Measurements from ENCODE around the gene SCD5. TPM values are rescaled to one million over a fixed set of nuclear protein-coding genes. Genes with fewer than 3 reads are reported as not detected.

Gene SCD5
- total and polyA plus RNA-seq, 2 of the 8 experiments (the other 6 are each of a cell fraction or from before 2014, with no cell fraction given) = 0.92 to 1.2 TPM

DNA sequence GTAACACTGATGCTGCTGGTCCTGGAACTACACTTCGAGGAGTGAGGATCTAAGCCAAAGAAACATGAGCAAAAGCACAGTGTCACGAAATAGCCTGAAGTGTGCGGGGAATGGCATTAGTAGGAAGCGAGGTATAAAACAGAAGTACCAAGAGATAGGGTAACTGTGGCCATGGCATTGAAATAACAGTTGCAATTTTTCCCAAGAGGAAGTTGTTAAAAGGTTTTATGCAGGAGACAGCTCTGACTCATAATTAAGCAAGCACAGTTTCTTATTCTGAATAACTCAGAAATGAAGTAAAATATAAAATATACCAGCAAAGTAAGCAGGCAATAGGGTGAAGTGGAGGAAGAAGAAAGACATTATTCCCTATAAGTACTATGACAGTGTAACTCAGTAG is 146.5 kb downstream of the SCD5 start (continued):
- TF ChIP-seq, protein P1, sequence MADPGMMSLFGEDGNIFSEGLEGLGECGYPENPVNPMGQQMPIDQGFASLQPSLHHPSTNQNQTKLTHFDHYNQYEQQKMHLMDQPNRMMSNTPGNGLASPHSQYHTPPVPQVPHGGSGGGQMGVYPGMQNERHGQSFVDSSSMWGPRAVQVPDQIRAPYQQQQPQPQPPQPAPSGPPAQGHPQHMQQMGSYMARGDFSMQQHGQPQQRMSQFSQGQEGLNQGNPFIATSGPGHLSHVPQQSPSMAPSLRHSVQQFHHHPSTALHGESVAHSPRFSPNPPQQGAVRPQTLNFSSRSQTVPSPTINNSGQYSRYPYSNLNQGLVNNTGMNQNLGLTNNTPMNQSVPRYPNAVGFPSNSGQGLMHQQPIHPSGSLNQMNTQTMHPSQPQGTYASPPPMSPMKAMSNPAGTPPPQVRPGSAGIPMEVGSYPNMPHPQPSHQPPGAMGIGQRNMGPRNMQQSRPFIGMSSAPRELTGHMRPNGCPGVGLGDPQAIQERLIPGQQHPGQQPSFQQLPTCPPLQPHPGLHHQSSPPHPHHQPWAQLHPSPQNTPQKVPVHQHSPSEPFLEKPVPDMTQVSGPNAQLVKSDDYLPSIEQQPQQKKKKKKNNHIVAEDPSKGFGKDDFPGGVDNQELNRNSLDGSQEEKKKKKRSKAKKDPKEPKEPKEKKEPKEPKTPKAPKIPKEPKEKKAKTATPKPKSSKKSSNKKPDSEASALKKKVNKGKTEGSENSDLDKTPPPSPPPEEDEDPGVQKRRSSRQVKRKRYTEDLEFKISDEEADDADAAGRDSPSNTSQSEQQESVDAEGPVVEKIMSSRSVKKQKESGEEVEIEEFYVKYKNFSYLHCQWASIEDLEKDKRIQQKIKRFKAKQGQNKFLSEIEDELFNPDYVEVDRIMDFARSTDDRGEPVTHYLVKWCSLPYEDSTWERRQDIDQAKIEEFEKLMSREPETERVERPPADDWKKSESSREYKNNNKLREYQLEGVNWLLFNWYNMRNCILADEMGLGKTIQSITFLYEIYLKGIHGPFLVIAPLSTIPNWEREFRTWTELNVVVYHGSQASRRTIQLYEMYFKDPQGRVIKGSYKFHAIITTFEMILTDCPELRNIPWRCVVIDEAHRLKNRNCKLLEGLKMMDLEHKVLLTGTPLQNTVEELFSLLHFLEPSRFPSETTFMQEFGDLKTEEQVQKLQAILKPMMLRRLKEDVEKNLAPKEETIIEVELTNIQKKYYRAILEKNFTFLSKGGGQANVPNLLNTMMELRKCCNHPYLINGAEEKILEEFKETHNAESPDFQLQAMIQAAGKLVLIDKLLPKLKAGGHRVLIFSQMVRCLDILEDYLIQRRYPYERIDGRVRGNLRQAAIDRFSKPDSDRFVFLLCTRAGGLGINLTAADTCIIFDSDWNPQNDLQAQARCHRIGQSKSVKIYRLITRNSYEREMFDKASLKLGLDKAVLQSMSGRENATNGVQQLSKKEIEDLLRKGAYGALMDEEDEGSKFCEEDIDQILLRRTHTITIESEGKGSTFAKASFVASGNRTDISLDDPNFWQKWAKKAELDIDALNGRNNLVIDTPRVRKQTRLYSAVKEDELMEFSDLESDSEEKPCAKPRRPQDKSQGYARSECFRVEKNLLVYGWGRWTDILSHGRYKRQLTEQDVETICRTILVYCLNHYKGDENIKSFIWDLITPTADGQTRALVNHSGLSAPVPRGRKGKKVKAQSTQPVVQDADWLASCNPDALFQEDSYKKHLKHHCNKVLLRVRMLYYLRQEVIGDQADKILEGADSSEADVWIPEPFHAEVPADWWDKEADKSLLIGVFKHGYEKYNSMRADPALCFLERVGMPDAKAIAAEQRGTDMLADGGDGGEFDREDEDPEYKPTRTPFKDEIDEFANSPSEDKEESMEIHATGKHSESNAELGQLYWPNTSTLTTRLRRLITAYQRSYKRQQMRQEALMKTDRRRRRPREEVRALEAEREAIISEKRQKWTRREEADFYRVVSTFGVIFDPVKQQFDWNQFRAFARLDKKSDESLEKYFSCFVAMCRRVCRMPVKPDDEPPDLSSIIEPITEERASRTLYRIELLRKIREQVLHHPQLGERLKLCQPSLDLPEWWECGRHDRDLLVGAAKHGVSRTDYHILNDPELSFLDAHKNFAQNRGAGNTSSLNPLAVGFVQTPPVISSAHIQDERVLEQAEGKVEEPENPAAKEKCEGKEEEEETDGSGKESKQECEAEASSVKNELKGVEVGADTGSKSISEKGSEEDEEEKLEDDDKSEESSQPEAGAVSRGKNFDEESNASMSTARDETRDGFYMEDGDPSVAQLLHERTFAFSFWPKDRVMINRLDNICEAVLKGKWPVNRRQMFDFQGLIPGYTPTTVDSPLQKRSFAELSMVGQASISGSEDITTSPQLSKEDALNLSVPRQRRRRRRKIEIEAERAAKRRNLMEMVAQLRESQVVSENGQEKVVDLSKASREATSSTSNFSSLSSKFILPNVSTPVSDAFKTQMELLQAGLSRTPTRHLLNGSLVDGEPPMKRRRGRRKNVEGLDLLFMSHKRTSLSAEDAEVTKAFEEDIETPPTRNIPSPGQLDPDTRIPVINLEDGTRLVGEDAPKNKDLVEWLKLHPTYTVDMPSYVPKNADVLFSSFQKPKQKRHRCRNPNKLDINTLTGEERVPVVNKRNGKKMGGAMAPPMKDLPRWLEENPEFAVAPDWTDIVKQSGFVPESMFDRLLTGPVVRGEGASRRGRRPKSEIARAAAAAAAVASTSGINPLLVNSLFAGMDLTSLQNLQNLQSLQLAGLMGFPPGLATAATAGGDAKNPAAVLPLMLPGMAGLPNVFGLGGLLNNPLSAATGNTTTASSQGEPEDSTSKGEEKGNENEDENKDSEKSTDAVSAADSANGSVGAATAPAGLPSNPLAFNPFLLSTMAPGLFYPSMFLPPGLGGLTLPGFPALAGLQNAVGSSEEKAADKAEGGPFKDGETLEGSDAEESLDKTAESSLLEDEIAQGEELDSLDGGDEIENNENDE (IDR thresholded peaks at IDR 0.05; ENCODE audit: insufficient replicate concordance, low read length) = no peak
- no peak for TF ChIP-seq HDAC6 (IDR thresholded peaks at IDR 0.05; ENCODE audit: low read depth, low read length)
- no peak for TF ChIP-seq SP1 (IDR thresholded peaks at IDR 0.05; ENCODE audit: low read depth, low read length)
- TF ChIP-seq CHD2 (IDR thresholded peaks at IDR 0.05; ENCODE audit: low read length) = no peak
- no peak for TF ChIP-seq EZH2 (IDR thresholded peaks at IDR 0.05; ENCODE audit: low read depth, low read length, severe bottlenecking)
- TF ChIP-seq BACH1 (IDR thresholded peaks at IDR 0.05; ENCODE audit: low read length) = no peak
